GM23338 (cell line): ENCODE measurements around the gene OXLD1. TPM values are rescaled to one million over a fixed set of nuclear protein-coding genes. Genes with fewer than 3 reads are reported as not detected.

ENCODE experiments used
- ATAC-seq: fragments of 200-7000 bp; cut with Tn5 transposase; 3 replicates; pipeline ENCODE4 v1.9.1; 2020
- DNase-seq: peaks from one replicate; pipeline ENCODE4 v3.0.0-alpha.2; 2015; ENCODE audit warnings: low spot score
- H2AFZ ChIP-seq: fragments of 200-600 bp; sonication (generic); 2 replicates; pipeline ENCODE4 v1.8.0; 2016; ENCODE audit warnings: antibody characterized with exemption, mild to moderate bottlenecking, moderate library complexity
- H3F3A ChIP-seq: fragments of 200-600 bp; sonication (generic); replicated peaks from 2 replicates; pipeline ENCODE4 v1.8.0; 2017; ENCODE audit warnings: antibody characterized with exemption, mixed run types, low read depth
- H3K27ac ChIP-seq: fragments of 200-600 bp; sonication (generic); 2 replicates; pipeline ENCODE4 v1.6.1; 2016; ENCODE audit warnings: low read depth
- H3K27me3 ChIP-seq: fragments of 200-600 bp; sonication (generic); 2 replicates; pipeline ENCODE4 v1.8.0; 2016; ENCODE audit warnings: mild to moderate bottlenecking, mixed run types, moderate library complexity; ENCODE audit not compliant: insufficient read depth
- H3K36me3 ChIP-seq: fragments of 200-600 bp; sonication (generic); 2 replicates; pipeline ENCODE4 v1.8.0; 2016; ENCODE audit warnings: mild to moderate bottlenecking; ENCODE audit not compliant: insufficient read depth
- H3K4me1 ChIP-seq: fragments of 200-600 bp; sonication (generic); 2 replicates; pipeline ENCODE4 v1.8.0; 2016; ENCODE audit warnings: mild to moderate bottlenecking, moderate library complexity; ENCODE audit not compliant: insufficient read depth
- H3K4me2 ChIP-seq: fragments of 200-600 bp; sonication (generic); 2 replicates; pipeline ENCODE4 v1.7.1; 2017; ENCODE audit warnings: mixed run types
- H3K4me3 ChIP-seq: fragments of 200-600 bp; sonication (generic); 2 replicates; pipeline ENCODE4 v1.6.1; 2016; ENCODE audit warnings: mixed run types
- H3K79me2 ChIP-seq: fragments of 200-600 bp; sonication (generic); replicated peaks from 2 replicates; pipeline ENCODE4 v1.8.0; 2017; ENCODE audit warnings: mild to moderate bottlenecking; ENCODE audit not compliant: insufficient read depth
- H3K9me2 ChIP-seq: fragments of 200-600 bp; sonication (generic); 2 replicates; pipeline ENCODE4 v1.8.0; 2017; ENCODE audit not compliant: insufficient read depth
- H4K20me1 ChIP-seq: fragments of 200-600 bp; sonication (generic); replicated peaks from 2 replicates; pipeline ENCODE4 v1.8.0; 2017; ENCODE audit warnings: mild to moderate bottlenecking; ENCODE audit not compliant: insufficient read depth
- H3K27ac Mint-ChIP-seq: 2 replicates; pipeline ENCODE4 v1.8.0; 2020; ENCODE audit warnings: inconsistent platforms, mild to moderate bottlenecking, moderate library complexity, mixed read lengths
- H3K27me3 Mint-ChIP-seq: 3 replicates; pipeline ENCODE4 v1.8.0; 2022; ENCODE audit warnings: low read depth, mild to moderate bottlenecking, moderate library complexity, mixed read lengths, inconsistent platforms; ENCODE audit not compliant: insufficient read depth, poor library complexity
- H3K36me3 Mint-ChIP-seq: 3 replicates; pipeline ENCODE4 v1.8.0; 2021; ENCODE audit warnings: low read depth, mild to moderate bottlenecking, inconsistent platforms, moderate library complexity, mixed read lengths
- H3K4me1 Mint-ChIP-seq: 3 replicates; pipeline ENCODE4 v1.8.0; 2020; ENCODE audit warnings: mild to moderate bottlenecking, inconsistent platforms, mixed read lengths
- H3K4me3 Mint-ChIP-seq: 3 replicates; pipeline ENCODE4 v1.8.0; 2021; ENCODE audit warnings: moderate library complexity, mild to moderate bottlenecking, inconsistent platforms, mixed read lengths
- H3K9me3 Mint-ChIP-seq: 3 replicates; pipeline ENCODE4 v1.8.0; 2020; ENCODE audit warnings: moderate library complexity, mild to moderate bottlenecking, inconsistent platforms, mixed read lengths
- CREB1 ChIP-seq: fragments of 250-450 bp; sonication (Bioruptor Pico); IDR thresholded peaks from 2 replicates; pipeline ENCODE4 v1.5.0; 2020; ENCODE audit warnings: low read depth, mild to moderate bottlenecking, moderate library complexity
- EZH2 ChIP-seq: fragments of 200-600 bp; sonication (generic); IDR thresholded peaks from one replicate; pipeline ENCODE4 v1.8.0; 2017; ENCODE audit warnings: antibody characterized with exemption, mild to moderate bottlenecking, low read depth; ENCODE audit not compliant: unreplicated experiment
- EZH2phosphoT487 ChIP-seq: fragments of 200-600 bp; sonication (generic); IDR thresholded peaks from one replicate; pipeline ENCODE4 v1.8.1; 2018; ENCODE audit warnings: antibody characterized with exemption; ENCODE audit not compliant: unreplicated experiment
- JUNB ChIP-seq: IDR thresholded peaks from one replicate; pipeline ENCODE4 v1.6.1; 2016; ENCODE audit warnings: antibody characterized with exemption; ENCODE audit not compliant: unreplicated experiment
- NANOG ChIP-seq: IDR thresholded peaks from 2 replicates; pipeline ENCODE4 v1.6.1; 2016; ENCODE audit warnings: antibody characterized with exemption, borderline replicate concordance
- POLR2AphosphoS5 ChIP-seq: IDR thresholded peaks from 2 replicates; pipeline ENCODE4 v1.6.1; 2016; ENCODE audit warnings: antibody characterized with exemption, low read depth
- STAT1 ChIP-seq: IDR thresholded peaks from one replicate; pipeline ENCODE4 v1.6.1; 2016; ENCODE audit warnings: antibody characterized with exemption; ENCODE audit not compliant: unreplicated experiment
- ZNF114 ChIP-seq: fragments of 250-450 bp; sonication (Bioruptor Pico); IDR thresholded peaks from 2 replicates; pipeline ENCODE4 v1.5.0; 2020; ENCODE audit warnings: mild to moderate bottlenecking, moderate library complexity
- ZNF331 ChIP-seq: fragments of 250-450 bp; sonication (Bioruptor Pico); IDR thresholded peaks from 2 replicates; pipeline ENCODE4 v1.5.0; 2020; ENCODE audit warnings: low read depth, mild to moderate bottlenecking, moderate library complexity
- polyA plus RNA-seq: library from polyadenylated mRNA; unstranded; fragments of >200 nt; fragmentation: Nextera tagmentation; extraction: Ambion mirVana; gene quantifications from 2 replicates; pipeline ENCODE4 v1.2.1, GENCODE V29; 2016
- total RNA-seq: library from RNA; depleted of rRNA; stranded (reverse); fragments of >200 nt; shearing (Covaris generic); gene quantifications from 2 replicates; pipeline ENCODE4 v1.2.3, GENCODE V29; 2014
- TF ChIP-seq, protein P1 (sequence below), 2 experiments: fragments of 200-600 bp in 1 of 2; sonication (generic) in 1 of 2; conservative IDR thresholded peaks; 2 replicates each; pipeline versions ENCODE4 v1.5.1 to v1.6.1; 2016 to 2017; ENCODE audit warnings: antibody characterized with exemption in 2 of 2, low read depth in 2 of 2, mild to moderate bottlenecking in 2 of 2, moderate library complexity in 1 of 2
- TF ChIP-seq, protein P2 (sequence below): fragments of 250-450 bp; sonication (Bioruptor Pico); IDR thresholded peaks from 2 replicates; pipeline ENCODE4 v1.5.0; 2020; ENCODE audit warnings: mild to moderate bottlenecking, moderate library complexity
- TF ChIP-seq, protein P3 (sequence below): IDR thresholded peaks from one replicate; pipeline ENCODE4 v1.6.1; 2018; ENCODE audit warnings: antibody characterized with exemption; ENCODE audit not compliant: unreplicated experiment
- TF ChIP-seq, protein P4 (sequence below): IDR thresholded peaks from 2 replicates; pipeline ENCODE4 v1.6.1; 2016; ENCODE audit warnings: antibody characterized with exemption

The OXLD1 gene
- total and polyA plus RNA-seq, 2 experiments from 2014 or later = 46.0 to 64.9 TPM

DNA sequence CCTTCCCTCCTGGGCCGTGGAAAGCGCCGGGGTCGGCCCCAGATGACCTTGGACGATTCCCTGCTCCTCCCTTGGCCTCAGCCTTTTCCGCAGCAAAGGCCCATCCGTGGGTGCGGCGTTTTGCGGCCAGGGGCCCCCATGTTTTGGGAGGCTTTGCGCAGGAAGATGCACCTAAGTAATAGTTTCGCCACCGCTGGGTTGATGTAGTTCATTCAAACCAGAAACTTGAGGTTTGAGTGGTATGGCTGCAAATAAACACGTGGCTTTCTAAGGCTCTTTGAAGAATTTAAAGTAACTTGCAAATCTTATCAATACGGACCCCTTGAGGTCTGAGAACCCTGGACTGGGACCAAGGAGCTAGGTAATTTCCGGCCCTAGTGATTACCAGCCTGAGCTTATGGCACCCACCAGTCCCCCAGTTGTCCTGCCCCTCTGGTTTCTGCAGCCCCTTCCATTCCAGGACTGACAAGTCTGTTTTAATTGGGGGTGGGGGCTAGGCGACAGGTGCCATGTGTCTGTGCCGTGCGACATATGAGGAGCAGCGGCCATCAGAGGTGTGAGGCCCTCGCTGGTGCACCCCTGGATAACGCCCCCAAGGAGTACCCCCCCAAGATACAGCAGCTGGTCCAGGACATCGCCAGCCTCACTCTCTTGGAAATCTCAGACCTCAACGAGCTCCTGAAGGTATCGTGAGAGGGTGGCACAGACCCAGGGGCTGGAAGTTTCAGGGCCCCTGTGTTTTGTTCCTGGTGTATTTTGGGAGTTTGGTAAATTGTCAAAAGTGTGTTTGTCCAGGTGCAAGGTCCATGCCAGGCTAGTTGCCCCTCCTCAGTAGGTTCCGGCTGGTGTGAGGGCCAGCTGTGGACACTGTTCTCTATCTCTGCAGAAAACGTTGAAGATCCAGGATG, 37.6 kb upstream of the OXLD1 start:
- Histone ChIP-seq H3K4me2 (peak overlapping the region; percentile 100), H3K27me3 (no peaks in the 10 kb centered on the region), H3K27ac (peak overlapping the region; percentile 63), H3K9me2 (no peaks in the 10 kb centered on the region), H3K79me2 (peaks cover 41% of the 10 kb centered on the region), H3K36me3 (peaks cover 7% of the 10 kb centered on the region), H2AFZ (0 out of 2 replicates have a peak overlapping the region, but pooled peaks have one; percentile 32), H3K4me1 (peaks cover 10% of the 10 kb centered on the region), H3F3A (peaks cover 33% of the 10 kb centered on the region), H3K4me3 (peak overlapping the region; percentile 99), H4K20me1 (peaks cover 8% of the 10 kb centered on the region)
- Mint-ChIP-seq H3K27ac (peak overlapping the region; percentile 89), H3K4me3 (peak overlapping the region; percentile 95), H3K36me3 (peaks cover 59% of the 10 kb centered on the region), H3K27me3 (peaks cover 15% of the 10 kb centered on the region), H3K9me3 (no peaks in the 10 kb centered on the region), H3K4me1 (peaks cover 11% of the 10 kb centered on the region; the same call in 2 of the 3 replicates)
- ATAC-seq (no peak), DNase-seq (no peak)
- no peak for TF ChIP-seq JUNB
- TF ChIP-seq, protein P1, sequence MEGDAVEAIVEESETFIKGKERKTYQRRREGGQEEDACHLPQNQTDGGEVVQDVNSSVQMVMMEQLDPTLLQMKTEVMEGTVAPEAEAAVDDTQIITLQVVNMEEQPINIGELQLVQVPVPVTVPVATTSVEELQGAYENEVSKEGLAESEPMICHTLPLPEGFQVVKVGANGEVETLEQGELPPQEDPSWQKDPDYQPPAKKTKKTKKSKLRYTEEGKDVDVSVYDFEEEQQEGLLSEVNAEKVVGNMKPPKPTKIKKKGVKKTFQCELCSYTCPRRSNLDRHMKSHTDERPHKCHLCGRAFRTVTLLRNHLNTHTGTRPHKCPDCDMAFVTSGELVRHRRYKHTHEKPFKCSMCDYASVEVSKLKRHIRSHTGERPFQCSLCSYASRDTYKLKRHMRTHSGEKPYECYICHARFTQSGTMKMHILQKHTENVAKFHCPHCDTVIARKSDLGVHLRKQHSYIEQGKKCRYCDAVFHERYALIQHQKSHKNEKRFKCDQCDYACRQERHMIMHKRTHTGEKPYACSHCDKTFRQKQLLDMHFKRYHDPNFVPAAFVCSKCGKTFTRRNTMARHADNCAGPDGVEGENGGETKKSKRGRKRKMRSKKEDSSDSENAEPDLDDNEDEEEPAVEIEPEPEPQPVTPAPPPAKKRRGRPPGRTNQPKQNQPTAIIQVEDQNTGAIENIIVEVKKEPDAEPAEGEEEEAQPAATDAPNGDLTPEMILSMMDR (conservative IDR thresholded peaks at IDR 0.05; ENCODE audit: low read depth in 2 of 2) = no peak
- no peak for TF ChIP-seq POLR2AphosphoS5
- no peak for TF ChIP-seq ZNF114 (CRISPR knock-in tag)
- no peak for TF ChIP-seq EZH2
- no peak for TF ChIP-seq EZH2phosphoT487
- TF ChIP-seq, protein P2, sequence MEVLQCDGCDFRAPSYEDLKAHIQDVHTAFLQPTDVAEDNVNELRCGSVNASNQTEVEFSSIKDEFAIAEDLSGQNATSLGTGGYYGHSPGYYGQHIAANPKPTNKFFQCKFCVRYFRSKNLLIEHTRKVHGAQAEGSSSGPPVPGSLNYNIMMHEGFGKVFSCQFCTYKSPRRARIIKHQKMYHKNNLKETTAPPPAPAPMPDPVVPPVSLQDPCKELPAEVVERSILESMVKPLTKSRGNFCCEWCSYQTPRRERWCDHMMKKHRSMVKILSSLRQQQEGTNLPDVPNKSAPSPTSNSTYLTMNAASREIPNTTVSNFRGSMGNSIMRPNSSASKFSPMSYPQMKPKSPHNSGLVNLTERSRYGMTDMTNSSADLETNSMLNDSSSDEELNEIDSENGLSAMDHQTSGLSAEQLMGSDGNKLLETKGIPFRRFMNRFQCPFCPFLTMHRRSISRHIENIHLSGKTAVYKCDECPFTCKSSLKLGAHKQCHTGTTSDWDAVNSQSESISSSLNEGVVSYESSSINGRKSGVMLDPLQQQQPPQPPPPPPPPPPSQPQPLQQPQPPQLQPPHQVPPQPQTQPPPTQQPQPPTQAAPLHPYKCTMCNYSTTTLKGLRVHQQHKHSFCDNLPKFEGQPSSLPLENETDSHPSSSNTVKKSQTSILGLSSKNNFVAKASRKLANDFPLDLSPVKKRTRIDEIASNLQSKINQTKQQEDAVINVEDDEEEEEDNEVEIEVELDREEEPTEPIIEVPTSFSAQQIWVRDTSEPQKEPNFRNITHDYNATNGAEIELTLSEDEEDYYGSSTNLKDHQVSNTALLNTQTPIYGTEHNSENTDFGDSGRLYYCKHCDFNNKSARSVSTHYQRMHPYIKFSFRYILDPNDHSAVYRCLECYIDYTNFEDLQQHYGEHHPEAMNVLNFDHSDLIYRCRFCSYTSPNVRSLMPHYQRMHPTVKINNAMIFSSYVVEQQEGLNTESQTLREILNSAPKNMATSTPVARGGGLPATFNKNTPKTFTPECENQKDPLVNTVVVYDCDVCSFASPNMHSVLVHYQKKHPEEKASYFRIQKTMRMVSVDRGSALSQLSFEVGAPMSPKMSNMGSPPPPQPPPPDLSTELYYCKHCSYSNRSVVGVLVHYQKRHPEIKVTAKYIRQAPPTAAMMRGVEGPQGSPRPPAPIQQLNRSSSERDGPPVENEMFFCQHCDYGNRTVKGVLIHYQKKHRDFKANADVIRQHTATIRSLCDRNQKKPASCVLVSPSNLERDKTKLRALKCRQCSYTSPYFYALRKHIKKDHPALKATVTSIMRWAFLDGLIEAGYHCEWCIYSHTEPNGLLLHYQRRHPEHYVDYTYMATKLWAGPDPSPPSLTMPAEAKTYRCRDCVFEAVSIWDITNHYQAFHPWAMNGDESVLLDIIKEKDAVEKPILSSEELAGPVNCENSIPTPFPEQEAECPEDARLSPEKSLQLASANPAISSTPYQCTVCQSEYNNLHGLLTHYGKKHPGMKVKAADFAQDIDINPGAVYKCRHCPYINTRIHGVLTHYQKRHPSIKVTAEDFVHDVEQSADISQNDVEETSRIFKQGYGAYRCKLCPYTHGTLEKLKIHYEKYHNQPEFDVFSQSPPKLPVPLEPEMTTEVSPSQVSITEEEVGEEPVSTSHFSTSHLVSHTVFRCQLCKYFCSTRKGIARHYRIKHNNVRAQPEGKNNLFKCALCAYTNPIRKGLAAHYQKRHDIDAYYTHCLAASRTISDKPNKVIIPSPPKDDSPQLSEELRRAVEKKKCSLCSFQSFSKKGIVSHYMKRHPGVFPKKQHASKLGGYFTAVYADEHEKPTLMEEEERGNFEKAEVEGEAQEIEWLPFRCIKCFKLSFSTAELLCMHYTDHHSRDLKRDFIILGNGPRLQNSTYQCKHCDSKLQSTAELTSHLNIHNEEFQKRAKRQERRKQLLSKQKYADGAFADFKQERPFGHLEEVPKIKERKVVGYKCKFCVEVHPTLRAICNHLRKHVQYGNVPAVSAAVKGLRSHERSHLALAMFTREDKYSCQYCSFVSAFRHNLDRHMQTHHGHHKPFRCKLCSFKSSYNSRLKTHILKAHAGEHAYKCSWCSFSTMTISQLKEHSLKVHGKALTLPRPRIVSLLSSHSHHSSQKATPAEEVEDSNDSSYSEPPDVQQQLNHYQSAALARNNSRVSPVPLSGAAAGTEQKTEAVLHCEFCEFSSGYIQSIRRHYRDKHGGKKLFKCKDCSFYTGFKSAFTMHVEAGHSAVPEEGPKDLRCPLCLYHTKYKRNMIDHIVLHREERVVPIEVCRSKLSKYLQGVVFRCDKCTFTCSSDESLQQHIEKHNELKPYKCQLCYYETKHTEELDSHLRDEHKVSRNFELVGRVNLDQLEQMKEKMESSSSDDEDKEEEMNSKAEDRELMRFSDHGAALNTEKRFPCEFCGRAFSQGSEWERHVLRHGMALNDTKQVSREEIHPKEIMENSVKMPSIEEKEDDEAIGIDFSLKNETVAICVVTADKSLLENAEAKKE (CRISPR knock-in tag) = no peak
- TF ChIP-seq, protein P3, sequence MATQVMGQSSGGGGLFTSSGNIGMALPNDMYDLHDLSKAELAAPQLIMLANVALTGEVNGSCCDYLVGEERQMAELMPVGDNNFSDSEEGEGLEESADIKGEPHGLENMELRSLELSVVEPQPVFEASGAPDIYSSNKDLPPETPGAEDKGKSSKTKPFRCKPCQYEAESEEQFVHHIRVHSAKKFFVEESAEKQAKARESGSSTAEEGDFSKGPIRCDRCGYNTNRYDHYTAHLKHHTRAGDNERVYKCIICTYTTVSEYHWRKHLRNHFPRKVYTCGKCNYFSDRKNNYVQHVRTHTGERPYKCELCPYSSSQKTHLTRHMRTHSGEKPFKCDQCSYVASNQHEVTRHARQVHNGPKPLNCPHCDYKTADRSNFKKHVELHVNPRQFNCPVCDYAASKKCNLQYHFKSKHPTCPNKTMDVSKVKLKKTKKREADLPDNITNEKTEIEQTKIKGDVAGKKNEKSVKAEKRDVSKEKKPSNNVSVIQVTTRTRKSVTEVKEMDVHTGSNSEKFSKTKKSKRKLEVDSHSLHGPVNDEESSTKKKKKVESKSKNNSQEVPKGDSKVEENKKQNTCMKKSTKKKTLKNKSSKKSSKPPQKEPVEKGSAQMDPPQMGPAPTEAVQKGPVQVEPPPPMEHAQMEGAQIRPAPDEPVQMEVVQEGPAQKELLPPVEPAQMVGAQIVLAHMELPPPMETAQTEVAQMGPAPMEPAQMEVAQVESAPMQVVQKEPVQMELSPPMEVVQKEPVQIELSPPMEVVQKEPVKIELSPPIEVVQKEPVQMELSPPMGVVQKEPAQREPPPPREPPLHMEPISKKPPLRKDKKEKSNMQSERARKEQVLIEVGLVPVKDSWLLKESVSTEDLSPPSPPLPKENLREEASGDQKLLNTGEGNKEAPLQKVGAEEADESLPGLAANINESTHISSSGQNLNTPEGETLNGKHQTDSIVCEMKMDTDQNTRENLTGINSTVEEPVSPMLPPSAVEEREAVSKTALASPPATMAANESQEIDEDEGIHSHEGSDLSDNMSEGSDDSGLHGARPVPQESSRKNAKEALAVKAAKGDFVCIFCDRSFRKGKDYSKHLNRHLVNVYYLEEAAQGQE = no peak
- no peak for TF ChIP-seq NANOG
- TF ChIP-seq CREB1 (CRISPR knock-in tag) = no peak
- no peak for TF ChIP-seq ZNF331 (CRISPR knock-in tag)
- TF ChIP-seq, protein P4, sequence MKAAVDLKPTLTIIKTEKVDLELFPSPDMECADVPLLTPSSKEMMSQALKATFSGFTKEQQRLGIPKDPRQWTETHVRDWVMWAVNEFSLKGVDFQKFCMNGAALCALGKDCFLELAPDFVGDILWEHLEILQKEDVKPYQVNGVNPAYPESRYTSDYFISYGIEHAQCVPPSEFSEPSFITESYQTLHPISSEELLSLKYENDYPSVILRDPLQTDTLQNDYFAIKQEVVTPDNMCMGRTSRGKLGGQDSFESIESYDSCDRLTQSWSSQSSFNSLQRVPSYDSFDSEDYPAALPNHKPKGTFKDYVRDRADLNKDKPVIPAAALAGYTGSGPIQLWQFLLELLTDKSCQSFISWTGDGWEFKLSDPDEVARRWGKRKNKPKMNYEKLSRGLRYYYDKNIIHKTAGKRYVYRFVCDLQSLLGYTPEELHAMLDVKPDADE = no peak
- TF ChIP-seq STAT1 = no peak
